Endothelial cell of umbilical vein (primary cell): ENCODE results near the gene LNX2. TPM values are rescaled to one million over a fixed set of nuclear protein-coding genes. Genes with fewer than 3 reads are reported as not detected.

Experiments used
- BruUV-seq: library from RNA; stranded (reverse); fragments of 400-500 nt; replicated peaks from 2 replicates; lab custom pipeline; 2021; lab: Mats Ljungman, UMichigan
- CTCF ChIA-PET: fragments of 300-600, 350-600 bp; sonication (Branson Sonifier 250); formaldehyde crosslinking; loops from one replicate; lab custom pipeline; 2021; ENCODE audit warnings: antibody characterized with exemption, inconsistent platforms; lab: Charles Lee
- POLR2A ChIA-PET: fragments of 300-600, 350-600 bp; sonication (Branson Sonifier 250); formaldehyde crosslinking; loops from one replicate; lab custom pipeline; 2021; ENCODE audit warnings: antibody characterized with exemption, inconsistent platforms; lab: Charles Lee
- DNase-seq: peaks from one replicate; pipeline ENCODE4 v3.0.0-alpha.2; 2011; ENCODE audit warnings: low read depth, low spot score
- FAIRE-seq: peaks from 2 replicates; lab custom pipeline; 2011; peaks lifted over from hg19 to GRCh38; lab: Jason Lieb, UNC
- H2AFZ ChIP-seq: 2 replicates; pipeline ENCODE4 v1.6.0; 2012; ENCODE audit warnings: low read depth, low read length, control low read depth, inconsistent platforms
- H3K27ac ChIP-seq: 2 replicates; pipeline ENCODE4 v1.5.1; 2011; ENCODE audit warnings: low read depth, mild to moderate bottlenecking, control low read depth, low read length, moderate library complexity; ENCODE audit not compliant: insufficient read depth
- H3K27me3 ChIP-seq, 2 experiments: 2 replicates each; pipeline versions ENCODE4 v1.6.0 to v1.6.1; 2011; ENCODE audit warnings: low read length in 2 of 2, mixed read lengths in 1 of 2; ENCODE audit not compliant: control insufficient read depth in 2 of 2, insufficient read depth in 2 of 2
- H3K36me3 ChIP-seq, 2 experiments: 2 replicates in 1 of 2; 3 replicates in 1 of 2; pipeline ENCODE4 v1.5.1; 2011; ENCODE audit warnings: low read length in 2 of 2, mild to moderate bottlenecking in 1 of 2, moderate library complexity in 1 of 2; ENCODE audit not compliant: control insufficient read depth in 2 of 2, insufficient read depth in 2 of 2; ENCODE audit errors: extremely low read depth in 1 of 2
- H3K4me1 ChIP-seq: 3 replicates; pipeline ENCODE4 v1.5.1; 2011; ENCODE audit warnings: mild to moderate bottlenecking, low read length; ENCODE audit not compliant: control insufficient read depth, insufficient read depth; ENCODE audit errors: extremely low read depth
- H3K4me2 ChIP-seq: 2 replicates; pipeline ENCODE4 v1.6.1; 2011; ENCODE audit warnings: low read length, control low read depth, mixed read lengths; ENCODE audit not compliant: insufficient read depth
- H3K4me3 ChIP-seq, 3 experiments: fragments of 200-600 bp in 1 of 3; sonication (generic), shearing (Covaris generic) in 1 of 3; replicated peaks in 1 of 3; 2 replicates each; pipeline ENCODE4 v1.5.1; 2011 to 2016; ENCODE audit warnings: control low read depth in 3 of 3, low read length in 3 of 3, mild to moderate bottlenecking in 2 of 3, inconsistent platforms in 1 of 3, low read depth in 1 of 3, moderate library complexity in 1 of 3; ENCODE audit not compliant: insufficient read depth in 1 of 3
- H3K79me2 ChIP-seq: 2 replicates; pipeline ENCODE4 v1.6.0; 2012; ENCODE audit warnings: low read length, inconsistent platforms; ENCODE audit not compliant: control insufficient read depth, insufficient read depth
- H3K9ac ChIP-seq: replicated peaks from 2 replicates; pipeline ENCODE3; 2011; ENCODE audit warnings: low read length, control low read depth; ENCODE audit not compliant: insufficient read depth; ENCODE audit errors: extremely low read depth
- H3K9me1 ChIP-seq: replicated peaks from 3 replicates; pipeline ENCODE4 v1.6.0; 2011; ENCODE audit warnings: mild to moderate bottlenecking, low read length; ENCODE audit not compliant: control insufficient read depth, insufficient read depth; ENCODE audit errors: extremely low read depth
- H3K9me3 ChIP-seq: replicated peaks from 2 replicates; pipeline ENCODE4 v1.5.1; 2012; ENCODE audit warnings: low read length, inconsistent platforms; ENCODE audit not compliant: control insufficient read depth, insufficient read depth
- H4K20me1 ChIP-seq: replicated peaks from 2 replicates; pipeline ENCODE3; 2011; ENCODE audit warnings: mild to moderate bottlenecking, low read length; ENCODE audit not compliant: control insufficient read depth, insufficient read depth; ENCODE audit errors: extremely low read depth
- CTCF ChIP-seq, 2 donors: IDR thresholded peaks; 1 replicate in 1 of 2; 2 replicates in 1 of 2; pipeline ENCODE4 v1.5.1; 2011; ENCODE audit warnings: low read length in 2 of 2, mild to moderate bottlenecking in 2 of 2, moderate library complexity in 2 of 2, control low read depth in 1 of 2, inconsistent platforms in 1 of 2, low read depth in 1 of 2; ENCODE audit not compliant: insufficient read depth in 1 of 2; ENCODE audit errors: extremely low read depth in 1 of 2
- EZH2 ChIP-seq: IDR thresholded peaks from 2 replicates; pipeline ENCODE4 v1.6.1; 2012; ENCODE audit warnings: borderline replicate concordance, low read depth, mild to moderate bottlenecking, moderate library complexity, low read length, inconsistent platforms; ENCODE audit not compliant: severe bottlenecking
- FOS ChIP-seq: IDR thresholded peaks from 2 replicates; pipeline ENCODE4 v1.6.1; 2011; ENCODE audit warnings: mild to moderate bottlenecking, low read length, moderate library complexity, borderline replicate concordance; ENCODE audit not compliant: insufficient read depth
- GATA2 ChIP-seq: IDR thresholded peaks from 2 replicates; pipeline ENCODE4 v1.7.0; 2011; ENCODE audit warnings: low read depth, mild to moderate bottlenecking, moderate library complexity, mixed read lengths, low read length; ENCODE audit not compliant: insufficient read length, insufficient read depth
- JUN ChIP-seq: IDR thresholded peaks from 2 replicates; pipeline ENCODE4 v1.6.1; 2011; ENCODE audit warnings: borderline replicate concordance, low read depth; ENCODE audit not compliant: insufficient read length, insufficient read depth
- MAX ChIP-seq: IDR thresholded peaks from 2 replicates; pipeline ENCODE4 v1.6.1; 2011; ENCODE audit not compliant: insufficient read depth, insufficient read length
- MYC ChIP-seq: IDR thresholded peaks from one replicate; pipeline ENCODE4 v1.6.1; 2011; ENCODE audit warnings: mild to moderate bottlenecking, low read depth, low read length
- POLR2A ChIP-seq: IDR thresholded peaks from 2 replicates; pipeline ENCODE4 v1.6.1; 2012; ENCODE audit warnings: low read depth, mild to moderate bottlenecking, control low read depth, low read length
- POLR2AphosphoS5 ChIP-seq: IDR thresholded peaks from 2 replicates; pipeline ENCODE4 v1.6.1; 2012; ENCODE audit warnings: low read depth, mild to moderate bottlenecking, control low read depth, low read length, moderate library complexity; ENCODE audit not compliant: insufficient read depth
- dilution Hi-C: fragments of 300-500 bp; cut with MboI; formaldehyde crosslinking; loops from one replicate; pipeline ENCODE4 v1.15.0; 2019; ENCODE audit warnings: low sequenced_read_pairs; ENCODE audit not compliant: extremely low pct_ligation_motif_present
- intact Hi-C: fragments of 100-400 bp; cut with micrococcal nuclease; formaldehyde crosslinking; loops from one replicate; pipeline ENCODE4 v1.10.0; 2022
- polyA plus RNA-seq, 4 experiments: library from polyadenylated mRNA; depleted of rRNA in 3 of 4; stranded (reverse) in 3 of 4; unstranded in 1 of 4; fragments of >200 nt; gene quantifications; 2 replicates each; pipeline versions ENCODE4 v1.2.1 to v1.2.3, GENCODE V29; 2011 to 2012; ENCODE audit warnings: missing spikeins in 1 of 4
- total RNA-seq: library from RNA; stranded (reverse); gene quantifications from 2 replicates; pipeline ENCODE4 v1.2.3, GENCODE V29; 2021

Gene LNX2
- total and polyA plus RNA-seq, 2 donors (not counting 3 experiments of a cell fraction or from before 2014, with no cell fraction given), result 7.0 to 9.1 TPM

GRCh38 chr13:27607125-27607524 lies 13.2 kb downstream of the LNX2 start:
- Histone ChIP-seq H3K36me3 (no peaks in the 10 kb centered on the region), H4K20me1 (no peaks in the 10 kb centered on the region), H3K9me1 (no peaks in the 10 kb centered on the region), H3K27me3 (no peaks in the 10 kb centered on the region), H3K9me3 (no peaks in the 10 kb centered on the region), H3K4me1 (peaks cover 16% of the 10 kb centered on the region), H3K9ac (no peak overlapping the region), H3K4me2 (peak overlapping the region; percentile 67), H3K4me3 (no peak overlapping the region), H2AFZ (no peak overlapping the region), H3K27ac (peak overlapping the region; percentile 39), H3K79me2 (peaks cover 56% of the 10 kb centered on the region)
- POLR2A ChIA-PET, result no interaction called here
- CTCF ChIA-PET, result interaction anchor here (1.4 to 3.9 kb wide), 3 partner anchors 9 to 219 kb away, joined by 3 to 27 read pairs (median 3); partner anchors contain the start of gene LNX2
- dilution Hi-C loops, result no loop called here
- BruUV-seq, result no TSS peak
- FAIRE-seq (peak; percentile 67), DNase-seq (peak; percentile 85)
- intact Hi-C loops, result loop anchor here (1.0 kb wide), 1 partner anchor 12 kb away; no protein-coding TSS in a partner anchor
- no peak for TF ChIP-seq POLR2A
- no peak for TF ChIP-seq POLR2AphosphoS5
- peak; percentile 90 for TF ChIP-seq JUN
- no peak for TF ChIP-seq MYC
- TF ChIP-seq FOS, result peak; percentile 77
- TF ChIP-seq GATA2, result no peak

GRCh38 chr13:27605610-27606200 lies 14.6 kb downstream of the LNX2 start:
- no peak for FAIRE-seq
- H3K27ac ChIP-seq, result no peak overlapping the region
- H3K9ac ChIP-seq, result no peak overlapping the region
- intact Hi-C loops, result no loop called here
- no peaks in the 10 kb centered on the region for H3K36me3 ChIP-seq
- POLR2A ChIA-PET, result no interaction called here
- H3K9me1 ChIP-seq, result no peaks in the 10 kb centered on the region
- CTCF ChIA-PET, result interaction anchor here (0.9 to 3.9 kb wide), 4 partner anchors 8 to 73 kb away, joined by 3 to 27 read pairs (median 3); partner anchors contain the start of gene LNX2
- H3K4me1 ChIP-seq, result peaks cover 17% of the 10 kb centered on the region
- BruUV-seq, result no TSS peak
- no peaks in the 10 kb centered on the region for H3K27me3 ChIP-seq
- no peak for DNase-seq
- no peak overlapping the region for H3K4me3 ChIP-seq
- H3K4me2 ChIP-seq, result no peak overlapping the region
- no peaks in the 10 kb centered on the region for H3K9me3 ChIP-seq
- dilution Hi-C loops, result no loop called here
- TF ChIP-seq MYC (no peak), POLR2AphosphoS5 (no peak), CTCF (IDR thresholded peaks at IDR 0.05; ENCODE audit: extremely low read depth in 1 of 2, insufficient read depth in 1 of 2, low read depth in 1 of 2, low read length in 2 of 2) (no peak), FOS (no peak), EZH2 (no peak), GATA2 (no peak), MAX (no peak), JUN (no peak), POLR2A (no peak)
- H4K20me1 ChIP-seq, result no peaks in the 10 kb centered on the region
- H3K79me2 ChIP-seq, result peaks cover 54% of the 10 kb centered on the region
- H2AFZ ChIP-seq, result no peak overlapping the region
